PC-9 (cell line): Measurements from ENCODE around the gene IL2RG.

Source experiments
- CTCF ChIP-seq: fragments of 200-600 bp; sonication (generic); conservative IDR thresholded peaks from 2 replicates; pipeline ENCODE4 v1.6.1; 2017; ENCODE audit warnings: mixed run types, antibody characterized with exemption, mild to moderate bottlenecking, moderate library complexity
- EZH2 ChIP-seq: fragments of 200-600 bp; sonication (generic); IDR thresholded peaks from 2 replicates; pipeline ENCODE4 v1.8.0; 2017; ENCODE audit warnings: antibody characterized with exemption, low read depth

- TF ChIP-seq CTCF (no peak), EZH2 (no peak)
These were observed 2.3 kb downstream of the IL2RG start for GRCh38 chrX:71109051-71109450.
